ENCODE data around the gene STK40. TPM values are rescaled to one million over a fixed set of nuclear protein-coding genes. Genes with fewer than 3 reads are reported as not detected.

Gene STK40
- total RNA-seq, 2 experiments from 2014 or later, result 43.8 to 83.9 TPM

DNA sequence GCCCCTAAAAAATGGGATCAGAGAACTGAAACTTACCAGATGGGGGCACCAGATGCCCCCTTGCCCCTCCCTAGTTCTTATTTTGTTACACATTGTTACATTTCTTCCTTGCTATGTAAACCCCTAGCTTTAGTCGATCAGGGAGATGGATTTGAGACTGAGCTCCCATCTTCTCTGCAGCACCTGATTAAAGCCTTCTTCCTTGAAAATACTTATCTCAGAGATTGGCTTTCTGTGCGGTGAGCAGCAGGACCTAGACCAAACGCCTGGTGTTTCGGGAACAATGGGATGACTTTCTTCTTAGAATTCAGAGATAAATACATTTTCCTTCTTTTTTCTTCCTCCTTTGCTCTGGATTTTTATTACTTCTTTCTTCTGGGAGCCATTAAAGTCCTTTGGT, 28.7 kb upstream of the STK40 start:
- CTCF ChIA-PET (ENCODE audit: unreplicated experiment), result no interaction called here
- H3K9me2 ChIP-seq (ENCODE audit: insufficient read depth, low read length), result no peaks in the 10 kb centered on the region

GRCh38 chr1:36411674-36412648, 26.2 kb upstream of the STK40 start:
- Histone ChIP-seq H2AFZ (ENCODE audit: low read length) (no peak overlapping the region), H3K36me3 (ENCODE audit: insufficient read depth, low read length) (no peaks in the 10 kb centered on the region), H3K27ac (ENCODE audit: low read depth, low read length, poor library complexity, severe bottlenecking) (no peak overlapping the region), H3K79me2 (ENCODE audit: insufficient read depth, low read depth, low read length) (no peaks in the 10 kb centered on the region), H3K9me3 (ENCODE audit: low read length) (peaks cover 17% of the 10 kb centered on the region), H3K9me2 (ENCODE audit: insufficient read depth, low read length) (no peaks in the 10 kb centered on the region), H3K4me3 (ENCODE audit: low read depth, low read length, poor library complexity, severe bottlenecking) (no peak overlapping the region), H3K4me2 (ENCODE audit: low read length) (no peak overlapping the region), H3K4me1 (ENCODE audit: insufficient read depth, low read length, poor library complexity, severe bottlenecking) (no peaks in the 10 kb centered on the region), H4K20me1 (ENCODE audit: insufficient read depth, low read length) (no peaks in the 10 kb centered on the region)
- TF ChIP-seq, protein P1, sequence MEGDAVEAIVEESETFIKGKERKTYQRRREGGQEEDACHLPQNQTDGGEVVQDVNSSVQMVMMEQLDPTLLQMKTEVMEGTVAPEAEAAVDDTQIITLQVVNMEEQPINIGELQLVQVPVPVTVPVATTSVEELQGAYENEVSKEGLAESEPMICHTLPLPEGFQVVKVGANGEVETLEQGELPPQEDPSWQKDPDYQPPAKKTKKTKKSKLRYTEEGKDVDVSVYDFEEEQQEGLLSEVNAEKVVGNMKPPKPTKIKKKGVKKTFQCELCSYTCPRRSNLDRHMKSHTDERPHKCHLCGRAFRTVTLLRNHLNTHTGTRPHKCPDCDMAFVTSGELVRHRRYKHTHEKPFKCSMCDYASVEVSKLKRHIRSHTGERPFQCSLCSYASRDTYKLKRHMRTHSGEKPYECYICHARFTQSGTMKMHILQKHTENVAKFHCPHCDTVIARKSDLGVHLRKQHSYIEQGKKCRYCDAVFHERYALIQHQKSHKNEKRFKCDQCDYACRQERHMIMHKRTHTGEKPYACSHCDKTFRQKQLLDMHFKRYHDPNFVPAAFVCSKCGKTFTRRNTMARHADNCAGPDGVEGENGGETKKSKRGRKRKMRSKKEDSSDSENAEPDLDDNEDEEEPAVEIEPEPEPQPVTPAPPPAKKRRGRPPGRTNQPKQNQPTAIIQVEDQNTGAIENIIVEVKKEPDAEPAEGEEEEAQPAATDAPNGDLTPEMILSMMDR (conservative IDR thresholded peaks at IDR 0.05; ENCODE audit: low read length), result peak; percentile 37; the same call in 1 of the 2 replicates
- TF ChIP-seq EZH2phosphoT487 (IDR thresholded peaks at IDR 0.05; ENCODE audit: borderline replicate concordance, low read depth, low read length), result no peak
- no TSS peak for BruUV-seq (replicated peaks)
- intact Hi-C loops (cut with micrococcal nuclease; ENCODE audit: unreplicated experiment), result no loop called here
- POLR2A ChIA-PET, result interaction anchor here (0.5 to 1.4 kb wide), 4 partner anchors 16 to 1094 kb away, joined by 3 to 6 read pairs (median 4); no protein-coding TSS in a partner anchor
- no peak for DNase-seq (ENCODE audit: low spot score)
- CTCF ChIA-PET (ENCODE audit: unreplicated experiment), result no interaction called here

More for the DNA sequence above, 28.7 kb upstream of the STK40 start:
- H3K4me2 ChIP-seq (ENCODE audit: low read length), result no peak overlapping the region
- no peak for DNase-seq (ENCODE audit: low spot score)
- H3K4me3 ChIP-seq (ENCODE audit: low read depth, low read length, poor library complexity, severe bottlenecking), result no peak overlapping the region
- H2AFZ ChIP-seq (ENCODE audit: low read length), result no peak overlapping the region
- BruUV-seq (replicated peaks), result no TSS peak
- no peaks in the 10 kb centered on the region for H3K36me3 ChIP-seq (ENCODE audit: insufficient read depth, low read length)
- H3K79me2 ChIP-seq (ENCODE audit: insufficient read depth, low read depth, low read length), result no peaks in the 10 kb centered on the region
- H3K9me3 ChIP-seq (ENCODE audit: low read length), result peaks cover 17% of the 10 kb centered on the region
- intact Hi-C loops (cut with micrococcal nuclease; ENCODE audit: unreplicated experiment), result no loop called here
- no peaks in the 10 kb centered on the region for H4K20me1 ChIP-seq (ENCODE audit: insufficient read depth, low read length)
- no peak for TF ChIP-seq EZH2phosphoT487 (IDR thresholded peaks at IDR 0.05; ENCODE audit: borderline replicate concordance, low read depth, low read length)
- TF ChIP-seq, protein P1 (conservative IDR thresholded peaks at IDR 0.05; ENCODE audit: low read length), result no peak
- H3K4me1 ChIP-seq (ENCODE audit: insufficient read depth, low read length, poor library complexity, severe bottlenecking), result no peaks in the 10 kb centered on the region
- POLR2A ChIA-PET, result interaction anchor here (1.1 kb wide), 1 partner anchor 16 kb away, joined by 3 read pairs; no protein-coding TSS in a partner anchor
- no peak overlapping the region for H3K27ac ChIP-seq (ENCODE audit: low read depth, low read length, poor library complexity, severe bottlenecking)

- ChIA-PET POLR2A (interaction anchor here (0.7 kb wide), 2 partner anchors 11 to 31 kb away, joined by 3 to 4 read pairs; no protein-coding TSS in a partner anchor), CTCF (ENCODE audit: unreplicated experiment) (no interaction called here)
- peaks cover 9% of the 10 kb centered on the region for H3K9me3 ChIP-seq (ENCODE audit: low read length)
- no peak for DNase-seq (ENCODE audit: low spot score)
- no peaks in the 10 kb centered on the region for H4K20me1 ChIP-seq (ENCODE audit: insufficient read depth, low read length)
- H3K36me3 ChIP-seq (ENCODE audit: insufficient read depth, low read length), result no peaks in the 10 kb centered on the region
- no peak overlapping the region for H3K27ac ChIP-seq (ENCODE audit: low read depth, low read length, poor library complexity, severe bottlenecking)
- H3K79me2 ChIP-seq (ENCODE audit: insufficient read depth, low read depth, low read length), result no peaks in the 10 kb centered on the region
- intact Hi-C loops (cut with micrococcal nuclease; ENCODE audit: unreplicated experiment), result no loop called here
- H3K4me3 ChIP-seq (ENCODE audit: low read depth, low read length, poor library complexity, severe bottlenecking), result no peak overlapping the region
- H2AFZ ChIP-seq (ENCODE audit: low read length), result no peak overlapping the region
- no peaks in the 10 kb centered on the region for H3K9me2 ChIP-seq (ENCODE audit: insufficient read depth, low read length)
- H3K4me2 ChIP-seq (ENCODE audit: low read length), result no peak overlapping the region
- TF ChIP-seq, protein P1 (conservative IDR thresholded peaks at IDR 0.05; ENCODE audit: low read length), result no peak
- TF ChIP-seq EZH2phosphoT487 (IDR thresholded peaks at IDR 0.05; ENCODE audit: borderline replicate concordance, low read depth, low read length), result no peak
- no peaks in the 10 kb centered on the region for H3K4me1 ChIP-seq (ENCODE audit: insufficient read depth, low read length, poor library complexity, severe bottlenecking)
- BruUV-seq (replicated peaks), result no TSS peak
These were observed 22.8 kb upstream of the STK40 start for GRCh38 chr1:36408479-36408878.

Data from OCI-LY7 (cell line).